Natural killer cell (primary cell): ENCODE measurements around the gene CFAP77. TPM values are rescaled to one million over a fixed set of nuclear protein-coding genes. Genes with fewer than 3 reads are reported as not detected.

Source experiments
- ATAC-seq, 3 donors: fragments of 150-1000 bp in 2 of 3; fragments of 200-7000 bp in 1 of 3; cut with Tn5 transposase; 1 replicate in 1 of 3; 2 replicates in 2 of 3; pipeline ENCODE4 v1.10.0; 2021; ENCODE audit warnings: mild to moderate bottlenecking in 2 of 3, moderate library complexity in 2 of 3
- DNase-seq, 2 donors: peaks; one replicate each; pipeline versions ENCODE4 v3.0.0 to v3.0.0-alpha.2; 2013 to 2021; ENCODE audit warnings: mixed read lengths in 1 of 2
- H3K27ac ChIP-seq: one replicate; pipeline ENCODE4 v1.5.1; 2013; ENCODE audit warnings: mild to moderate bottlenecking, low read length
- H3K27me3 ChIP-seq: one replicate; pipeline ENCODE4 v1.6.1; 2013; ENCODE audit warnings: low read length; ENCODE audit not compliant: control insufficient read depth, insufficient read depth
- H3K36me3 ChIP-seq: one replicate; pipeline ENCODE4 v1.6.1; 2013; ENCODE audit warnings: low read length; ENCODE audit not compliant: control insufficient read depth, insufficient read depth
- H3K4me1 ChIP-seq: one replicate; pipeline ENCODE4 v1.6.1; 2013; ENCODE audit warnings: low read length; ENCODE audit not compliant: control insufficient read depth, insufficient read depth
- H3K4me3 ChIP-seq: one replicate; pipeline ENCODE4 v1.5.1; 2013; ENCODE audit warnings: low read length
- H3K9me3 ChIP-seq: one replicate; pipeline ENCODE4 v1.6.1; 2013; ENCODE audit warnings: low read length; ENCODE audit not compliant: control insufficient read depth, insufficient read depth
- H3K27ac Mint-ChIP-seq, 2 donors: one replicate each; pipeline ENCODE4 v1.8.0; 2022; ENCODE audit warnings: mild to moderate bottlenecking in 2 of 2, mixed read lengths in 2 of 2, moderate library complexity in 1 of 2
- H3K27me3 Mint-ChIP-seq, 2 donors: one replicate each; pipeline ENCODE4 v1.8.0; 2022; ENCODE audit warnings: low read depth in 2 of 2, mixed read lengths in 2 of 2
- H3K36me3 Mint-ChIP-seq: one replicate; pipeline ENCODE4 v1.8.0; 2022; ENCODE audit warnings: mixed read lengths
- H3K4me1 Mint-ChIP-seq, 2 donors: one replicate each; pipeline ENCODE4 v1.8.0; 2022; ENCODE audit warnings: mixed read lengths in 2 of 2
- H3K4me3 Mint-ChIP-seq: one replicate; pipeline ENCODE4 v1.8.0; 2022; ENCODE audit warnings: mild to moderate bottlenecking, moderate library complexity, mixed read lengths
- H3K9me3 Mint-ChIP-seq, 2 donors: one replicate each; pipeline ENCODE4 v1.8.0; 2022; ENCODE audit warnings: mixed read lengths in 2 of 2
- WGBS: methylation state at CpG from one replicate; pipeline ENCODE4 v1.1.7; 2013; ENCODE audit warnings: missing lambda C conversion rate; ENCODE audit not compliant: insufficient coverage; 5-methylcytosine and 5-hydroxymethylcytosine counted together
- intact Hi-C: fragments of 100-400 bp; cut with micrococcal nuclease; formaldehyde crosslinking; loops from one replicate; pipeline ENCODE4 v1.14.2; 2022
- total RNA-seq, 4 donors: library from RNA; stranded (reverse); fragments of 120-200 nt in 1 of 4; gene quantifications; one replicate each; pipeline versions ENCODE4 v1.2.3 to v1.2.4, GENCODE V29; 2013 to 2022
- TF ChIP-seq, protein P1 (sequence below): fragments of 200-600 bp; IDR thresholded peaks from one replicate; pipeline ENCODE4 v1.8.0; 2022; ENCODE audit warnings: antibody characterized with exemption

Gene CFAP77
- total RNA-seq, 3 donors from 2014 or later (not counting 1 experiment from before 2014, with no cell fraction given), result not detected

GRCh38 chr9:132588098-132588497 lies 178.1 kb downstream of the CFAP77 start:
- H3K36me3 Mint-ChIP-seq, result no peaks in the 10 kb centered on the region
- Histone ChIP-seq H3K27ac (no peak overlapping the region), H3K4me1 (peaks cover 6% of the 10 kb centered on the region), H3K27me3 (peaks cover 86% of the 10 kb centered on the region), H3K9me3 (no peaks in the 10 kb centered on the region), H3K4me3 (no peak overlapping the region), H3K36me3 (no peaks in the 10 kb centered on the region)
- WGBS, result 34% methylated on average over 10 of the region's 12 CpGs
- intact Hi-C loops, result no loop called here
- H3K4me1 Mint-ChIP-seq, result peaks cover 7 to 15% of the 10 kb centered on the region in 2 donors
- H3K27me3 Mint-ChIP-seq, result peaks cover 61 to 62% of the 10 kb centered on the region in 2 donors
- ATAC-seq (no peak), DNase-seq (peak in 1 of 2 donors; percentile 10)
- TF ChIP-seq, protein P1, sequence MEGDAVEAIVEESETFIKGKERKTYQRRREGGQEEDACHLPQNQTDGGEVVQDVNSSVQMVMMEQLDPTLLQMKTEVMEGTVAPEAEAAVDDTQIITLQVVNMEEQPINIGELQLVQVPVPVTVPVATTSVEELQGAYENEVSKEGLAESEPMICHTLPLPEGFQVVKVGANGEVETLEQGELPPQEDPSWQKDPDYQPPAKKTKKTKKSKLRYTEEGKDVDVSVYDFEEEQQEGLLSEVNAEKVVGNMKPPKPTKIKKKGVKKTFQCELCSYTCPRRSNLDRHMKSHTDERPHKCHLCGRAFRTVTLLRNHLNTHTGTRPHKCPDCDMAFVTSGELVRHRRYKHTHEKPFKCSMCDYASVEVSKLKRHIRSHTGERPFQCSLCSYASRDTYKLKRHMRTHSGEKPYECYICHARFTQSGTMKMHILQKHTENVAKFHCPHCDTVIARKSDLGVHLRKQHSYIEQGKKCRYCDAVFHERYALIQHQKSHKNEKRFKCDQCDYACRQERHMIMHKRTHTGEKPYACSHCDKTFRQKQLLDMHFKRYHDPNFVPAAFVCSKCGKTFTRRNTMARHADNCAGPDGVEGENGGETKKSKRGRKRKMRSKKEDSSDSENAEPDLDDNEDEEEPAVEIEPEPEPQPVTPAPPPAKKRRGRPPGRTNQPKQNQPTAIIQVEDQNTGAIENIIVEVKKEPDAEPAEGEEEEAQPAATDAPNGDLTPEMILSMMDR, result no peak
- no peaks in the 10 kb centered on the region for H3K9me3 Mint-ChIP-seq
- no peak overlapping the region for H3K27ac Mint-ChIP-seq
- H3K4me3 Mint-ChIP-seq, result no peak overlapping the region

DNA sequence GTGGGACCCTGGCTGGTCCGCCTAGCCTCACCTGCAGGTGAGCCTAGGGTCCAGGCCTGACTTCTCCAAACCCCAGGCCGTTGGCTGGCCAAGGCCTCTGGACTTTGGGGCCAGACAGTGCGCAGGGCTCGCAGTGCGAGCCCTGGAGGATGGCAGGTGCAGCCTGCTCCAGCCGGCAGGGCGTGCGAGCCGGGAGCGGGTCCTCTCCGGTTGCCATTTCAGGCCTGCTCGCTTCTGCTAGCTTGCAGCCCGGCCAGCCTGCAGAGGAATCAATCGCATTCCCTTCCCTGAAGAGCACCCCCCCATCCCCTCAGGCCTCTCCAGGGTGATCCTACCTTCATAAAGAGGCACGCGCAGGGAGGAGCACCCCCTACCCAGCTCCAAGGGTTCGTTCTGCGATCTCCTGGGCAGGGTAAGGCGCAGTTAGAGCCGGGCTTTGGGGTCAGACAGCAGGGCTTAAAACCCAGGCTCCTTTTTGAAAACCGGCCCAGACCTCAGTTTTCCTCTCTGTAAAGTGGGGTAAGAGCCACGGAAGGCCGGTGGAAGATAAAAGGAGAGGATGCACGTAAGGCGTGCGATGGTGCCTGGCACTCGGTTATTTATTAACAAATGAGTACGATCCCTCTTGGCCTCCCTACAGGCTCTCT lies 178.6 kb downstream of the CFAP77 start:
- Histone ChIP-seq H3K27ac (no peak overlapping the region), H3K36me3 (no peaks in the 10 kb centered on the region), H3K4me1 (peaks cover 6% of the 10 kb centered on the region), H3K9me3 (no peaks in the 10 kb centered on the region), H3K27me3 (peaks cover 81% of the 10 kb centered on the region), H3K4me3 (no peak overlapping the region)
- Mint-ChIP-seq H3K27me3 (peaks cover 56 to 60% of the 10 kb centered on the region in 2 donors), H3K36me3 (no peaks in the 10 kb centered on the region), H3K4me1 (peaks cover 7 to 15% of the 10 kb centered on the region in 2 donors), H3K27ac (no peak overlapping the region), H3K4me3 (no peak overlapping the region), H3K9me3 (no peaks in the 10 kb centered on the region)
- intact Hi-C loops, result no loop called here
- WGBS, result 15% methylated on average over 28 of the region's 28 CpGs
- TF ChIP-seq, protein P1, result no peak
- ATAC-seq, result no peak
- DNase-seq, result no peak

DNA sequence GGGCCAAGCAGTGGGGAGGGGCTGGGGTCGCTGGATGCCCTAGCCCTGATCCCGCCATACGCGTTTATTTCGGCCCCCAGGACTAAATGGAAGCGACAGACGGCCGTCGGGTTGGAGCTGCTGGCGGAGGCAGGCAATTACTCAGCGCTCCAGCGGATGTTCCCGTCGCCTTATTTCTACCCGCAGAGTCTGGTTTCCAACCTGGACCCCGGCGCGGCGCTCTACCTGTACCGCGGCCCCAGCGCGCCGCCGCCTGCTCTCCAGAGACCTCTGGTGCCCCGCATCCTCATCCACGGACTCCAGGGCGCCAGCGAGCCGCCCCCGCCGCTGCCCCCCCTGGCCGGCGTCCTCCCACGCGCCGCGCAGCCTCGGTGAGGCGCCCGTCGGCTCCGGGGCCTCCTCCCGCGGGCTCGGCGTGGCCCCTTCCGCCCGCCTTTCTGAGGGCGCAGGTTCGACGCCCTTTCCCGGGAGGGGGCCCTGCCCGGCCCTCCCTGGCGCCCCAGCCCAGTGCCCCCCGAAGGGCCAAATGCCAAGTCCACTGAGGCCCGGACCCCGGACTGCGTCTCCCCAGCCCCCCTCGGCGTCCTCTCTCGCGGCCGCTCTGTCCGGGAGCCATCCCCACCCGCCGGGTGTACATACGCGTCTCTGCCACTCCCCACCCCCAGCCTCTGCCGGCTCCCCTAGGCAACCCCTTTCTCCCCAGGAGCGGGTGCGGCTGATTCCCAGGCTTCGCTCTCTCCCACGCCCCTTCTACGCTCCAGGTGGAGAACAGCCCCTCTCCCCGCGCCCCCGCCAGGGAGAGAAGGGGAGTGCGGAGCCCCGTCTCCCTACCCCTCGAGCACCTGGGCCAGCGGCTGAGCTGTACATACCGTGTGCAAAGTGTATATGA lies 179.4 kb downstream of the CFAP77 start:
- 5% methylated on average over 83 of the region's 83 CpGs for WGBS
- DNase-seq (no peak), ATAC-seq (no peak)
- intact Hi-C loops, result no loop called here
- H3K4me1 Mint-ChIP-seq, result peaks cover 7 to 15% of the 10 kb centered on the region in 2 donors
- H3K9me3 Mint-ChIP-seq, result no peaks in the 10 kb centered on the region
- no peaks in the 10 kb centered on the region for H3K36me3 Mint-ChIP-seq
- H3K36me3 ChIP-seq, result peaks cover under 1% of the 10 kb centered on the region
- peaks cover 54 to 57% of the 10 kb centered on the region in 2 donors for H3K27me3 Mint-ChIP-seq
- TF ChIP-seq, protein P1, result no peak
- no peak overlapping the region for H3K27ac Mint-ChIP-seq
- no peak overlapping the region for H3K27ac ChIP-seq
- H3K4me3 Mint-ChIP-seq, result no peak overlapping the region
- no peak overlapping the region for H3K4me3 ChIP-seq
- H3K4me1 ChIP-seq, result peaks cover 6% of the 10 kb centered on the region
- H3K27me3 ChIP-seq, result peaks cover 75% of the 10 kb centered on the region
- H3K9me3 ChIP-seq, result no peaks in the 10 kb centered on the region
